Panc1 (cell line): ENCODE results near the gene TMEM218. TPM values are rescaled to one million over a fixed set of nuclear protein-coding genes. Genes with fewer than 3 reads are reported as not detected.

Source experiments
- ATAC-seq: fragments of 200-7000 bp; cut with Tn5 transposase; 2 replicates; pipeline ENCODE4 v1.9.1; 2020; ENCODE audit warnings: mild to moderate bottlenecking, moderate library complexity
- BruUV-seq: library from RNA; stranded (reverse); fragments of 400-500 nt; replicated peaks from 2 replicates; lab custom pipeline; 2021; lab: Mats Ljungman, UMichigan
- CTCF ChIA-PET: fragments of 300-600 bp; sonication (Branson Sonifier 250); formaldehyde crosslinking; loops from one replicate; lab custom pipeline; 2022; ENCODE audit warnings: antibody characterized with exemption; lab: Charles Lee
- POLR2A ChIA-PET: fragments of 300-600 bp; sonication (Branson Sonifier 250); formaldehyde crosslinking; loops from one replicate; lab custom pipeline; 2022; ENCODE audit warnings: antibody characterized with exemption; lab: Charles Lee
- DNase-seq: peaks from one replicate; pipeline ENCODE4 v3.0.0-alpha.2; 2010; ENCODE audit warnings: low read depth, low spot score
- H3K27ac ChIP-seq: 2 replicates; pipeline ENCODE4 v1.5.1; 2011; ENCODE audit warnings: mild to moderate bottlenecking, low read length, inconsistent platforms
- H3K27me3 ChIP-seq: fragments of 200-500 bp; sonication (Bioruptor generic); 2 replicates; pipeline ENCODE4 v1.6.0; 2014; ENCODE audit warnings: low read length, inconsistent platforms; ENCODE audit not compliant: control insufficient read depth, insufficient read depth
- H3K36me3 ChIP-seq: fragments of 200-500 bp; sonication (Bioruptor generic); 2 replicates; pipeline ENCODE4 v1.5.1; 2014; ENCODE audit warnings: inconsistent platforms, mild to moderate bottlenecking, low read length, moderate library complexity; ENCODE audit not compliant: control insufficient read depth, insufficient read depth
- H3K4me1 ChIP-seq: 2 replicates; pipeline ENCODE4 v1.5.1; 2011; ENCODE audit warnings: inconsistent platforms, mild to moderate bottlenecking, low read length, moderate library complexity; ENCODE audit not compliant: control insufficient read depth, insufficient read depth
- H3K4me3 ChIP-seq, 2 experiments: 2 replicates each; pipeline ENCODE4 v1.5.1; 2011 to 2012; ENCODE audit warnings: low read depth in 2 of 2, low read length in 2 of 2, mild to moderate bottlenecking in 2 of 2, inconsistent platforms in 1 of 2, moderate library complexity in 1 of 2
- H3K9me3 ChIP-seq: fragments of 200-500 bp; sonication (Bioruptor generic); 2 replicates; pipeline ENCODE4 v1.5.1; 2014; ENCODE audit warnings: low read depth, mild to moderate bottlenecking, inconsistent platforms, low read length, moderate library complexity; ENCODE audit not compliant: control insufficient read depth, insufficient read depth
- POLR2AphosphoS5 ChIP-seq: IDR thresholded peaks from 2 replicates; pipeline ENCODE4 v1.6.1; 2012; ENCODE audit warnings: mild to moderate bottlenecking, low read depth, low read length, moderate library complexity
- SIN3A ChIP-seq: IDR thresholded peaks from 2 replicates; pipeline ENCODE4 v1.6.1; 2012; ENCODE audit warnings: low read depth, mild to moderate bottlenecking, low read length, moderate library complexity, borderline replicate concordance; ENCODE audit not compliant: insufficient read depth
- TCF7L2 ChIP-seq: IDR thresholded peaks from 2 replicates; pipeline ENCODE4 v1.6.1; 2011; ENCODE audit warnings: mild to moderate bottlenecking, low read depth, low read length, inconsistent platforms
- in situ Hi-C: cut with HindIII; loops from 2 replicates; pipeline ENCODE4 v1.10.0; 2016; ENCODE audit warnings: low sequenced_read_pairs, low pct_unique_long_range_greater_than_20kb
- intact Hi-C: fragments of 100-400 bp; cut with micrococcal nuclease; formaldehyde crosslinking; loops from one replicate; pipeline ENCODE4 v1.10.0; 2022; ENCODE audit not compliant: unreplicated experiment
- total RNA-seq: library from RNA; stranded (reverse); gene quantifications from one replicate; pipeline ENCODE4 v1.2.1, GENCODE V29; 2021; ENCODE audit not compliant: unreplicated experiment
- TF ChIP-seq, protein P1 (sequence below), 2 experiments: IDR thresholded peaks; 2 replicates each; pipeline ENCODE4 v1.6.1; 2011 to 2012; ENCODE audit warnings: low read depth in 2 of 2, control low read depth in 1 of 2, low read length in 1 of 2, mild to moderate bottlenecking in 1 of 2, moderate library complexity in 1 of 2; ENCODE audit not compliant: insufficient read depth in 1 of 2
- TF ChIP-seq, protein P2 (sequence below): fragments of 450-650 bp; IDR thresholded peaks from 2 replicates; pipeline ENCODE4 v1.5.1; 2017; ENCODE audit warnings: mild to moderate bottlenecking

TMEM218 gene
- total RNA-seq, 1 experiment from 2014 or later, result 26.8 TPM

DNA sequence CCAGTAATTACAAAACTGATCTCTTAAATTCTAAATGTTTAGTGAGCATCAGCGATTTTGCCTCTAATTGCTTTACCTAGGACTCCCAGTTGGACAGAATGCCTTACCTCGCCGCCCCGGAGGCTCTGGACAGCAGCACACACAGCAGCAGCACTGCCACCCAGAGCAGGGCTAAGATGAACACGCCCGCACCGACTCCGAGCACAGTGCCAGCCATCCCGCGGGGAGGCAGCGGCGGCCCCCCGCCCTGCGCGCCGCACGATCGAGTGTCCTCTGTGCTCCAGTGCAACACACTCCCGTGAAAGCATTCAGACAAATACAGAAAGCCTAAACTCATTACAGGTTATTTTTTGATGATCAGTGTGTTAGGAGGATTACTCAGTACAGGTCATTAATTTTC, 9.4 kb downstream of the TMEM218 start:
- Histone ChIP-seq H3K9me3 (no peaks in the 10 kb centered on the region), H3K36me3 (peaks cover 3% of the 10 kb centered on the region; the same call in 1 of the 2 replicates), H3K27me3 (no peaks in the 10 kb centered on the region), H3K27ac (no peak overlapping the region), H3K4me1 (no peaks in the 10 kb centered on the region), H3K4me3 (no peak overlapping the region)
- in situ Hi-C loops, result no loop called here
- CTCF ChIA-PET, result no interaction called here
- DNase-seq, result no peak
- no peak for TF ChIP-seq POLR2AphosphoS5
- TF ChIP-seq, protein P1, sequence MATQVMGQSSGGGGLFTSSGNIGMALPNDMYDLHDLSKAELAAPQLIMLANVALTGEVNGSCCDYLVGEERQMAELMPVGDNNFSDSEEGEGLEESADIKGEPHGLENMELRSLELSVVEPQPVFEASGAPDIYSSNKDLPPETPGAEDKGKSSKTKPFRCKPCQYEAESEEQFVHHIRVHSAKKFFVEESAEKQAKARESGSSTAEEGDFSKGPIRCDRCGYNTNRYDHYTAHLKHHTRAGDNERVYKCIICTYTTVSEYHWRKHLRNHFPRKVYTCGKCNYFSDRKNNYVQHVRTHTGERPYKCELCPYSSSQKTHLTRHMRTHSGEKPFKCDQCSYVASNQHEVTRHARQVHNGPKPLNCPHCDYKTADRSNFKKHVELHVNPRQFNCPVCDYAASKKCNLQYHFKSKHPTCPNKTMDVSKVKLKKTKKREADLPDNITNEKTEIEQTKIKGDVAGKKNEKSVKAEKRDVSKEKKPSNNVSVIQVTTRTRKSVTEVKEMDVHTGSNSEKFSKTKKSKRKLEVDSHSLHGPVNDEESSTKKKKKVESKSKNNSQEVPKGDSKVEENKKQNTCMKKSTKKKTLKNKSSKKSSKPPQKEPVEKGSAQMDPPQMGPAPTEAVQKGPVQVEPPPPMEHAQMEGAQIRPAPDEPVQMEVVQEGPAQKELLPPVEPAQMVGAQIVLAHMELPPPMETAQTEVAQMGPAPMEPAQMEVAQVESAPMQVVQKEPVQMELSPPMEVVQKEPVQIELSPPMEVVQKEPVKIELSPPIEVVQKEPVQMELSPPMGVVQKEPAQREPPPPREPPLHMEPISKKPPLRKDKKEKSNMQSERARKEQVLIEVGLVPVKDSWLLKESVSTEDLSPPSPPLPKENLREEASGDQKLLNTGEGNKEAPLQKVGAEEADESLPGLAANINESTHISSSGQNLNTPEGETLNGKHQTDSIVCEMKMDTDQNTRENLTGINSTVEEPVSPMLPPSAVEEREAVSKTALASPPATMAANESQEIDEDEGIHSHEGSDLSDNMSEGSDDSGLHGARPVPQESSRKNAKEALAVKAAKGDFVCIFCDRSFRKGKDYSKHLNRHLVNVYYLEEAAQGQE (IDR thresholded peaks at IDR 0.05; ENCODE audit: insufficient read depth in 1 of 2, low read depth in 2 of 2, low read length in 1 of 2), result no peak
- no peak for TF ChIP-seq TCF7L2
- no peak for TF ChIP-seq SIN3A
- TF ChIP-seq, protein P2, sequence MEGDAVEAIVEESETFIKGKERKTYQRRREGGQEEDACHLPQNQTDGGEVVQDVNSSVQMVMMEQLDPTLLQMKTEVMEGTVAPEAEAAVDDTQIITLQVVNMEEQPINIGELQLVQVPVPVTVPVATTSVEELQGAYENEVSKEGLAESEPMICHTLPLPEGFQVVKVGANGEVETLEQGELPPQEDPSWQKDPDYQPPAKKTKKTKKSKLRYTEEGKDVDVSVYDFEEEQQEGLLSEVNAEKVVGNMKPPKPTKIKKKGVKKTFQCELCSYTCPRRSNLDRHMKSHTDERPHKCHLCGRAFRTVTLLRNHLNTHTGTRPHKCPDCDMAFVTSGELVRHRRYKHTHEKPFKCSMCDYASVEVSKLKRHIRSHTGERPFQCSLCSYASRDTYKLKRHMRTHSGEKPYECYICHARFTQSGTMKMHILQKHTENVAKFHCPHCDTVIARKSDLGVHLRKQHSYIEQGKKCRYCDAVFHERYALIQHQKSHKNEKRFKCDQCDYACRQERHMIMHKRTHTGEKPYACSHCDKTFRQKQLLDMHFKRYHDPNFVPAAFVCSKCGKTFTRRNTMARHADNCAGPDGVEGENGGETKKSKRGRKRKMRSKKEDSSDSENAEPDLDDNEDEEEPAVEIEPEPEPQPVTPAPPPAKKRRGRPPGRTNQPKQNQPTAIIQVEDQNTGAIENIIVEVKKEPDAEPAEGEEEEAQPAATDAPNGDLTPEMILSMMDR, result no peak
- BruUV-seq, result no TSS peak
- POLR2A ChIA-PET, result no interaction called here
- no peak for ATAC-seq
- intact Hi-C loops, result no loop called here

DNA sequence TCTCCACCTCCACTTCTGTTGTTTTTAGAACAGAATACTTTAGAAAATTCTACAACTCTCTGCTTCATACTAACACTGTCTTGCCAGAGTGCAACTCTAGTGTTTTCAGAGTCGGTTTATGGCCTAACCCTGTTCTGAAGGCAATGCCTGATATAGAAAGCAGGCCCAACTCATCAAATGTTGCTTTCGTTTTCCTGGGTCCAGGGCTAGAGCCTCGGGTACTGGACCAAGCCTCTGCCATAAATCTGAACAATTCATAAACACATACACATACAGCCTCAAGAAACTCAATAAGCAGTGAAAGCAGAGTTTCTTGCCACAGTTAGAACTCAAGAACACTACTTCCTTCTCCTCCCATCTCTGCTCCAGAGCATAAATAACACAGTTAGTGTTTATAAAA, 9.8 kb downstream of the TMEM218 start:
- in situ Hi-C loops (no loop called here), intact Hi-C loops (no loop called here)
- POLR2A ChIA-PET, result no interaction called here
- ATAC-seq (no peak), DNase-seq (no peak)
- Histone ChIP-seq H3K4me1 (no peaks in the 10 kb centered on the region), H3K9me3 (no peaks in the 10 kb centered on the region), H3K27ac (no peak overlapping the region), H3K36me3 (peaks cover 3% of the 10 kb centered on the region; the same call in 1 of the 2 replicates), H3K4me3 (no peak overlapping the region), H3K27me3 (no peaks in the 10 kb centered on the region)
- CTCF ChIA-PET, result no interaction called here
- BruUV-seq, result no TSS peak
- TF ChIP-seq SIN3A, result no peak
- TF ChIP-seq POLR2AphosphoS5, result no peak
- TF ChIP-seq, protein P1 (IDR thresholded peaks at IDR 0.05; ENCODE audit: insufficient read depth in 1 of 2, low read depth in 2 of 2, low read length in 1 of 2), result no peak
- TF ChIP-seq, protein P2, result no peak
- TF ChIP-seq TCF7L2, result no peak
